K562 (cell line): ENCODE data around the gene LEO1. TPM values are rescaled to one million over a fixed set of nuclear protein-coding genes. Genes with fewer than 3 reads are reported as not detected.

Experiments used
- ATAC-seq: fragments of 200-7000 bp; cut with Tn5 transposase; 3 replicates; pipeline ENCODE4 v1.9.1; 2020; ENCODE audit warnings: moderate library complexity
- BruUV-seq: library from RNA; stranded (reverse); fragments of 400-500 nt; replicated peaks from 2 replicates; lab custom pipeline; 2021; lab: Mats Ljungman, UMichigan
- CTCF ChIA-PET: fragments of 300-600 bp; formaldehyde crosslinking; extraction: SDS; loops from one replicate; lab custom pipeline; 2021; ENCODE audit warnings: low intra/inter-chr PET ratio; lab: Yijun Ruan, JAX
- POLR2A ChIA-PET: fragments of 300-600, 350-650 bp; sonication (Branson Sonifier 250); formaldehyde crosslinking; extraction: SDS; loops from one replicate; lab custom pipeline; 2021; ENCODE audit warnings: antibody characterized with exemption, inconsistent platforms; lab: Yijun Ruan, JAX
- DNase-seq, 4 experiments: peaks; one replicate each; pipeline versions ENCODE4 v3.0.0 to v3.0.0-alpha.2; 2011 to 2018; ENCODE audit warnings: low spot score in 3 of 4, mixed read lengths in 3 of 4; ENCODE audit errors: extremely low read depth in 1 of 4
- FAIRE-seq: peaks from 2 replicates; lab custom pipeline; 2011; peaks lifted over from hg19 to GRCh38; lab: Jason Lieb, UNC
- H2AFZ ChIP-seq: 2 replicates; pipeline ENCODE4 v1.6.0; 2011; ENCODE audit warnings: low read depth, low read length, control low read depth, inconsistent platforms
- H3K27ac ChIP-seq: fragments of 200-600 bp; 3 replicates; pipeline ENCODE4 v1.8.0; 2011; ENCODE audit warnings: low read depth, mild to moderate bottlenecking, control low read depth, inconsistent platforms, low read length, moderate library complexity, mixed read lengths; ENCODE audit errors: extremely low read depth
- H3K27me3 ChIP-seq, 2 experiments: fragments of 300-600 bp in 1 of 2; 2 replicates in 1 of 2; 3 replicates in 1 of 2; pipeline versions ENCODE4 v1.6.0 to v1.8.0; 2011; ENCODE audit warnings: inconsistent platforms in 2 of 2, low read length in 2 of 2, mild to moderate bottlenecking in 1 of 2, mixed read lengths in 1 of 2, moderate library complexity in 1 of 2; ENCODE audit not compliant: control insufficient read depth in 2 of 2, insufficient read depth in 2 of 2
- H3K36me3 ChIP-seq: fragments of 300-600 bp; 3 replicates; pipeline ENCODE4 v1.8.0; 2011; ENCODE audit warnings: mild to moderate bottlenecking, low read length, inconsistent platforms; ENCODE audit not compliant: control insufficient read depth, insufficient read depth
- H3K4me1 ChIP-seq, 2 experiments: fragments of 200-600 bp in 1 of 2; replicated peaks in 1 of 2; 2 replicates in 1 of 2; 3 replicates in 1 of 2; pipeline versions ENCODE4 v1.5.1 to v1.8.0; 2011; ENCODE audit warnings: inconsistent platforms in 2 of 2, low read length in 2 of 2, mild to moderate bottlenecking in 1 of 2, mixed read lengths in 1 of 2, moderate library complexity in 1 of 2; ENCODE audit not compliant: control insufficient read depth in 2 of 2, insufficient read depth in 2 of 2
- H3K4me2 ChIP-seq: 2 replicates; pipeline ENCODE4 v1.6.1; 2011; ENCODE audit warnings: low read length, control low read depth, inconsistent platforms, mixed read lengths; ENCODE audit not compliant: insufficient read depth
- H3K4me3 ChIP-seq: fragments of 200-600 bp; sonication (generic), shearing (Covaris generic); 2 replicates; pipeline ENCODE4 v1.5.1; 2016; ENCODE audit warnings: control low read depth, inconsistent platforms
- H3K79me2 ChIP-seq: fragments of 200-600 bp; 3 replicates; pipeline ENCODE4 v1.8.0; 2011; ENCODE audit warnings: low read length, inconsistent platforms; ENCODE audit not compliant: control insufficient read depth, insufficient read depth
- H3K9ac ChIP-seq, 2 experiments: 2 replicates each; pipeline versions ENCODE4 v1.6.0 to v1.6.1; 2011; ENCODE audit warnings: low read depth in 2 of 2, low read length in 2 of 2, control low read depth in 1 of 2, inconsistent platforms in 1 of 2, mild to moderate bottlenecking in 1 of 2, mixed read lengths in 1 of 2; ENCODE audit not compliant: insufficient read depth in 1 of 2
- H3K9me1 ChIP-seq: one replicate; pipeline ENCODE4 v1.6.0; 2011; ENCODE audit warnings: inconsistent platforms, mild to moderate bottlenecking, low read length, moderate library complexity; ENCODE audit not compliant: control insufficient read depth, insufficient read depth
- H3K9me3 ChIP-seq: replicated peaks from 2 replicates; pipeline ENCODE4 v1.5.1; 2011; ENCODE audit warnings: low read depth, low read length, inconsistent platforms; ENCODE audit not compliant: control insufficient read depth, insufficient read depth
- H4K20me1 ChIP-seq: replicated peaks from 2 replicates; pipeline ENCODE4 v1.6.1; 2011; ENCODE audit warnings: low read length, inconsistent platforms, mixed read lengths; ENCODE audit not compliant: control insufficient read depth, insufficient read depth
- BCL6 ChIP-seq: fragments of 250-450 bp; sonication (Bioruptor Pico); IDR thresholded peaks from 2 replicates; pipeline ENCODE4 v1.4.0; 2020
- CBX3 ChIP-seq, 2 experiments: IDR thresholded peaks; 1 replicate in 1 of 2; 2 replicates in 1 of 2; pipeline ENCODE4 v1.6.1; 2012; ENCODE audit warnings: inconsistent platforms in 2 of 2, low read length in 2 of 2, borderline replicate concordance in 1 of 2, control low read depth in 1 of 2
- LCOR ChIP-seq: sonication (generic); formaldehyde crosslinking; IDR thresholded peaks from 2 replicates; pipeline ENCODE4 v1.8.0; 2022; ENCODE audit warnings: mild to moderate bottlenecking, missing genetic modification reagents
- SIRT6 ChIP-seq: IDR thresholded peaks from one replicate; pipeline ENCODE4 v1.6.1; 2012; ENCODE audit warnings: low read depth, mild to moderate bottlenecking, control low read depth, inconsistent platforms, low read length, moderate library complexity
- SMAD1 ChIP-seq: fragments of 150-350 bp; IDR thresholded peaks from 2 replicates; pipeline ENCODE4 v1.6.1; 2014; ENCODE audit warnings: low read length, low read depth; ENCODE audit not compliant: partially characterized antibody
- TAF1 ChIP-seq: IDR thresholded peaks from 2 replicates; pipeline ENCODE4 v1.6.1; 2011; ENCODE audit warnings: mild to moderate bottlenecking, low read length, moderate library complexity; ENCODE audit not compliant: insufficient read depth, control insufficient read depth, severe bottlenecking; ENCODE audit errors: extremely low read depth
- TCF15 ChIP-seq: fragments of 250-450 bp; sonication (Bioruptor Pico); IDR thresholded peaks from 2 replicates; pipeline ENCODE4 v1.8.0; 2022; ENCODE audit warnings: moderate library complexity, mild to moderate bottlenecking, inconsistent platforms
- TRIM24 ChIP-seq, 2 experiments: fragments of 450-650 bp; IDR thresholded peaks; 2 replicates each; pipeline ENCODE4 v1.6.1; 2016
- TRIM25 ChIP-seq: fragments of 450-650 bp; IDR thresholded peaks from 2 replicates; pipeline ENCODE4 v1.7.0; 2016; ENCODE audit warnings: borderline replicate concordance
- ZNF318 ChIP-seq, 2 experiments: fragments of 450-650 bp; IDR thresholded peaks; 2 replicates each; pipeline ENCODE4 v1.6.1; 2016; ENCODE audit warnings: mild to moderate bottlenecking in 2 of 2, borderline replicate concordance in 1 of 2, low read depth in 1 of 2, moderate library complexity in 1 of 2
- ZZZ3 ChIP-seq: fragments of 450-650 bp; IDR thresholded peaks from 2 replicates; pipeline ENCODE4 v1.6.1; 2016; ENCODE audit warnings: antibody characterized with exemption, mild to moderate bottlenecking, moderate library complexity
- WGBS: fragments of 100-300 bp; shearing (Covaris generic); methylation state at CpG from one replicate; pipeline ENCODE4 v1.1.6; 2016; ENCODE audit warnings: low coverage, mixed read lengths; ENCODE audit not compliant: insufficient coverage; ENCODE audit errors: missing lambda C conversion rate; 5-methylcytosine and 5-hydroxymethylcytosine counted together
- in situ Hi-C: fragments of 300-500 bp; cut with MboI; formaldehyde crosslinking; loops from 4 replicates; pipeline ENCODE4 v1.15.0; 2018; ENCODE audit warnings: inconsistent platforms, mixed read lengths
- intact Hi-C: fragments of 100-400 bp; cut with micrococcal nuclease; formaldehyde crosslinking; loops from 2 replicates; pipeline ENCODE4 v1.14.2; 2022
- polyA plus RNA-seq, 8 experiments: library from polyadenylated mRNA; depleted of rRNA in 4 of 8; stranded (reverse) in 5 of 8; unstranded in 3 of 8; fragments of >200 nt; fragmentation: Nextera tagmentation in 2 of 8; fragmentation: Illumina TruSeq in 1 of 8; extraction: Ambion mirVana in 2 of 8; extraction: Trizol in 1 of 8; gene quantifications; 2 replicates each; pipeline versions ENCODE4 v1.2.1 to v1.2.3, GENCODE V29; 2011 to 2014; ENCODE audit warnings: inconsistent platforms in 1 of 8, missing spikeins in 1 of 8
- total RNA-seq, 7 experiments: library from RNA; depleted of rRNA in 6 of 7; stranded (reverse); fragments of >200 nt in 6 of 7; fragmentation: Illumina TruSeq in 2 of 7; extraction: Trizol in 2 of 7; gene quantifications; 2 replicates each; pipeline versions ENCODE4 v1.2.1 to v1.2.3, GENCODE V29; 2011 to 2021; ENCODE audit warnings: low replicate concordance in 1 of 7

Gene LEO1
- total and polyA plus RNA-seq, 9 of the 15 experiments (the other 6 are each of a cell fraction or from before 2014, with no cell fraction given), result 8.4 to 48.3 (median 37.9) TPM

- Histone ChIP-seq H3K79me2 (peaks cover 46% of the 10 kb centered on the region), H3K36me3 (peaks cover 36% of the 10 kb centered on the region; the same call in 2 of the 3 replicates)
- TF ChIP-seq SIRT6 (no peak), ZNF318 (IDR thresholded peaks at IDR 0.05; ENCODE audit: borderline replicate concordance in 1 of 2, low read depth in 1 of 2) (no peak), TRIM24 (IDR thresholded peaks at IDR 0.05) (no peak), SMAD1 (no peak), LCOR (CRISPR knock-in tag) (no peak), TAF1 (no peak), ZZZ3 (no peak), CBX3 (IDR thresholded peaks at IDR 0.05; ENCODE audit: borderline replicate concordance in 1 of 2, low read length in 2 of 2) (no peak), BCL6 (CRISPR knock-in tag) (no peak), TCF15 (CRISPR knock-in tag) (no peak), TRIM25 (no peak)
These were observed 5.9 kb downstream of the LEO1 start for GRCh38 chr15:51965691-51966090.

More at GRCh38 chr15:51965691-51966090, 5.9 kb downstream of the LEO1 start:
- Histone ChIP-seq H3K4me1 (peaks cover 3 to 11% of the 10 kb centered on the region in 2 experiments; a peak in 3 of 5 replicates), H3K27me3 (no peaks in the 10 kb centered on the region), H3K9me1 (no peaks in the 10 kb centered on the region), H3K27ac (no peak overlapping the region), H3K9me3 (no peaks in the 10 kb centered on the region), H3K4me2 (no peak overlapping the region), H3K4me3 (no peak overlapping the region), H3K9ac (no peak overlapping the region), H2AFZ (no peak overlapping the region), H4K20me1 (no peaks in the 10 kb centered on the region)
- in situ Hi-C loops, result no loop called here
- ATAC-seq (no peak), FAIRE-seq (no peak), DNase-seq (no peak)
- intact Hi-C loops, result no loop called here
- 76% methylated on average over 4 of the region's 4 CpGs for WGBS
- ChIA-PET POLR2A (no interaction called here), CTCF (no interaction called here)
- no TSS peak for BruUV-seq
